Suprapubic skin (tissue), 4 donors: ENCODE data around the gene ADH6.

Source experiments
- POLR2A ChIP-seq, 2 donors: fragments of 450-650 bp; IDR thresholded peaks; one replicate each; pipeline ENCODE4 v1.6.1; 2017; ENCODE audit warnings: antibody characterized with exemption in 2 of 2, mild to moderate bottlenecking in 2 of 2, moderate library complexity in 2 of 2
- POLR2AphosphoS5 ChIP-seq, 3 donors: sonication (generic); formaldehyde crosslinking; IDR thresholded peaks; one replicate each; pipeline ENCODE4 v1.6.1; 2017; ENCODE audit warnings: antibody characterized with exemption in 3 of 3

DNA sequence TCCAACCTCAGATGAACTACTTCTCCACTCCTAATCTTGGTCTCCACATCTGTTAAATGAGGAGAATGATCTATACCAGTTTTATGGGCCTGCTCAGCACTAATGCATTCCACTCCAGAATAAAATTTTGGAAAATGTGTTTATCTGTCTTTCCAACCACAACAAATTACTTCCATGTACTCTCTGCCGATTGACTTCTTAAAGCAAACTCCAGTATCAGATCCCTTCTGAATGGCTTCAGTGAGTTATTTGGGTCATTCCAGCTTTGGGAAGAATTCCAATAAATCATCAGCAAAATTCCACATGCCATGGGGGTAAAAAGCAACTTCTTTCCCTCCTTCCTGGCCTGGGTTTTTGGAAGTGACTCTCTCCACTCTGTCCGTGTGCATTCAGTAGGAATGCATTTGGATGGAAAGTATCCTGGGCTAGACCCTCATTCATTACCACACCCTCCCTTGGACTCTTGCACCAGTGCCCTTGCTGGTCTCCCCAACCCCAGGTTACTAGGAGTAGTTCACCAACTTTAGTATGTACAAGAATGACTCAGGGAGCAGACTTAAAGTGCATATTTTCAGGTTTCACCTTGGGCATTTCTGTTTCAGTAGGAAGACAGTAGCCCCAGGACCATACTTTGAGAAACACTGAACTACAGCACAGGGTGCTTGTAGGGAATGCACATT is 15.4 kb upstream of the ADH6 start:
- TF ChIP-seq POLR2AphosphoS5 (IDR thresholded peaks at IDR 0.05): no peak
- TF ChIP-seq POLR2A (IDR thresholded peaks at IDR 0.05): no peak
